OCI-LY1 (cell line): ENCODE measurements around the gene CCN6.

Source experiments
- EZH2 ChIP-seq: fragments of 200-600 bp; sonication (generic), shearing (Covaris generic); IDR thresholded peaks from 2 replicates; pipeline ENCODE4 v1.8.0; 2017; ENCODE audit warnings: borderline replicate concordance, mixed run types, mild to moderate bottlenecking, antibody characterized with exemption, low read length, moderate library complexity, mixed read lengths
- TF ChIP-seq, protein P1 (sequence below): fragments of 200-600 bp; sonication (generic), shearing (Covaris generic); IDR thresholded peaks from 2 replicates; pipeline ENCODE4 v1.5.1; 2017; ENCODE audit warnings: mild to moderate bottlenecking, antibody characterized with exemption, low read length, moderate library complexity, mixed read lengths

DNA sequence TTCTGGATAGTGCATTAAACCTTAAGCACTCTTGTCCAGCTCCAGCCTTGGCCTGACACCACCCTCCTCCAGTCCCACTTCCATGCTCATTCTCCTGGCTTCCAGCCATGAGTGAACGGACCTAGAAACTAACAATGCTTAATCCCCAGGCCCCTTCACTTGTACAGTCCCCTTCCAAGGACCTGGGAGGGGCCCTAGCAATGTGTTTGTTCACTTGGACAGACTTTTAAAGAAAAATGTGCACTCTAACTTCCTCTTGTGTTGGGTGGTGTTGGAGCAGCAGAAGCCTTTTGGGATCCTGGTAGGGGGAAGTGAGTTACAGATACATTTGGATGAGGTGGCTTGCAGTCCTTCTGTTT, 48.9 kb upstream of the CCN6 start:
- TF ChIP-seq, protein P1, sequence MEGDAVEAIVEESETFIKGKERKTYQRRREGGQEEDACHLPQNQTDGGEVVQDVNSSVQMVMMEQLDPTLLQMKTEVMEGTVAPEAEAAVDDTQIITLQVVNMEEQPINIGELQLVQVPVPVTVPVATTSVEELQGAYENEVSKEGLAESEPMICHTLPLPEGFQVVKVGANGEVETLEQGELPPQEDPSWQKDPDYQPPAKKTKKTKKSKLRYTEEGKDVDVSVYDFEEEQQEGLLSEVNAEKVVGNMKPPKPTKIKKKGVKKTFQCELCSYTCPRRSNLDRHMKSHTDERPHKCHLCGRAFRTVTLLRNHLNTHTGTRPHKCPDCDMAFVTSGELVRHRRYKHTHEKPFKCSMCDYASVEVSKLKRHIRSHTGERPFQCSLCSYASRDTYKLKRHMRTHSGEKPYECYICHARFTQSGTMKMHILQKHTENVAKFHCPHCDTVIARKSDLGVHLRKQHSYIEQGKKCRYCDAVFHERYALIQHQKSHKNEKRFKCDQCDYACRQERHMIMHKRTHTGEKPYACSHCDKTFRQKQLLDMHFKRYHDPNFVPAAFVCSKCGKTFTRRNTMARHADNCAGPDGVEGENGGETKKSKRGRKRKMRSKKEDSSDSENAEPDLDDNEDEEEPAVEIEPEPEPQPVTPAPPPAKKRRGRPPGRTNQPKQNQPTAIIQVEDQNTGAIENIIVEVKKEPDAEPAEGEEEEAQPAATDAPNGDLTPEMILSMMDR = no peak
- TF ChIP-seq EZH2 = no peak
